Transverse colon (tissue), 4 donors: ENCODE measurements around the gene SLC4A4. TPM values are rescaled to one million over a fixed set of nuclear protein-coding genes. Genes with fewer than 3 reads are reported as not detected.

Experiments used
- DNase-seq: peaks from one replicate; pipeline ENCODE4 v3.0.0-alpha.2; 2019
- H3K27ac ChIP-seq, 4 donors: fragments of 200-600 bp; sonication (generic); 2 replicates each; pipeline ENCODE4 v1.5.1; 2016 to 2018; ENCODE audit warnings: inconsistent platforms in 4 of 4
- H3K27me3 ChIP-seq: fragments of 200-600 bp; sonication (generic); 2 replicates; pipeline ENCODE4 v1.5.1; 2017; ENCODE audit warnings: inconsistent platforms
- H3K36me3 ChIP-seq, 4 donors: fragments of 200-600 bp; sonication (generic); 2 replicates each; pipeline ENCODE4 v1.5.1; 2017 to 2019; ENCODE audit warnings: inconsistent platforms in 4 of 4
- H3K4me1 ChIP-seq, 4 donors: fragments of 200-600 bp; sonication (generic); 2 replicates each; pipeline ENCODE4 v1.5.1; 2017 to 2020; ENCODE audit warnings: inconsistent platforms in 4 of 4
- H3K4me3 ChIP-seq, 4 donors: fragments of 200-600 bp; sonication (generic); 1 replicate in 1 of 4; 2 replicates in 3 of 4; pipeline versions ENCODE4 v1.5.1 to v1.6.1; 2017 to 2019; ENCODE audit warnings: inconsistent platforms in 4 of 4
- H3K9me3 ChIP-seq, 2 donors: fragments of 200-600 bp; sonication (generic); 2 replicates each; pipeline ENCODE4 v1.5.1; 2017 to 2019; ENCODE audit warnings: inconsistent platforms in 2 of 2
- CTCF ChIP-seq, 5 experiments: fragments of 200-600 bp in 3 of 5; fragments of 450-650 bp in 2 of 5; sonication (generic) in 3 of 5; IDR thresholded peaks; 1 replicate in 2 of 5; 2 replicates in 3 of 5; pipeline ENCODE4 v1.5.1; 2016 to 2017; ENCODE audit warnings: antibody characterized with exemption in 5 of 5, inconsistent platforms in 3 of 5, mild to moderate bottlenecking in 2 of 5, moderate library complexity in 1 of 5
- EP300 ChIP-seq: sonication (generic); formaldehyde crosslinking; IDR thresholded peaks from one replicate; pipeline ENCODE4 v1.6.1; 2017; ENCODE audit warnings: antibody characterized with exemption, low read depth
- POLR2A ChIP-seq: fragments of 450-650 bp; IDR thresholded peaks from one replicate; pipeline ENCODE4 v1.6.1; 2016; ENCODE audit warnings: antibody characterized with exemption, mild to moderate bottlenecking, moderate library complexity
- POLR2AphosphoS5 ChIP-seq, 3 donors: sonication (generic); formaldehyde crosslinking; IDR thresholded peaks; one replicate each; pipeline ENCODE4 v1.6.1; 2016; ENCODE audit warnings: antibody characterized with exemption in 3 of 3
- WGBS, 2 donors: methylation state at CpG; one replicate each; pipeline ENCODE4 v1.1.5; 2018; ENCODE audit warnings: low coverage in 1 of 2; 5-methylcytosine and 5-hydroxymethylcytosine counted together
- in situ Hi-C, 4 donors: fragments of 200-750 bp; cut with MboI; loops; one replicate each; pipeline versions ENCODE4 v1.15.0 to v1.15.1; 2017; ENCODE audit warnings: low sequenced_read_pairs in 3 of 4, low pct_ligation_motif_present in 1 of 4, low pct_unique_long_range_greater_than_20kb in 1 of 4
- intact Hi-C: fragments of 100-400 bp; cut with DNase I; formaldehyde crosslinking; loops from one replicate; pipeline ENCODE4 v1.15.1; 2023; ENCODE audit warnings: low total_unique reads
- total RNA-seq, 4 donors: library from RNA; depleted of rRNA; stranded (reverse); fragments of >200 nt; gene quantifications; one replicate each; pipeline ENCODE4 v1.1.0, GENCODE V29; 2016

The SLC4A4 gene
- total RNA-seq, 4 donors from 2014 or later = 91.7 to 182 (median 134) TPM

- 83 to 85% methylated on average over 3 of the region's 3 CpGs for WGBS, 2 donors
- intact Hi-C loops (no loop called here), in situ Hi-C loops (no loop called here)
- H3K27me3 ChIP-seq = no peaks in the 10 kb centered on the region
- no peak for DNase-seq
- no peaks in the 10 kb centered on the region for H3K36me3 ChIP-seq
- no peak overlapping the region for H3K4me3 ChIP-seq
- H3K9me3 ChIP-seq = no peaks in the 10 kb centered on the region
- H3K27ac ChIP-seq = no peak overlapping the region
- TF ChIP-seq POLR2A = no peak
- no peak for TF ChIP-seq CTCF (IDR thresholded peaks at IDR 0.05)
- TF ChIP-seq POLR2AphosphoS5 (IDR thresholded peaks at IDR 0.05) = no peak
- no peak for TF ChIP-seq EP300
- H3K4me1 ChIP-seq = peaks cover 0 to under 1% (median 0%) of the 10 kb centered on the region in 4 donors
Measured at GRCh38 chr4:71382125-71382899, 43.5 kb downstream of the SLC4A4 start.

GRCh38 chr4:71382900-71383560, 44.2 kb downstream of the SLC4A4 start:
- no peak for TF ChIP-seq EP300
- TF ChIP-seq POLR2AphosphoS5 (IDR thresholded peaks at IDR 0.05) = no peak
- TF ChIP-seq CTCF (IDR thresholded peaks at IDR 0.05) = no peak
- no peak for TF ChIP-seq POLR2A
- no peaks in the 10 kb centered on the region for H3K4me1 ChIP-seq
- H3K27ac ChIP-seq = no peak overlapping the region
- no peaks in the 10 kb centered on the region for H3K9me3 ChIP-seq
- H3K27me3 ChIP-seq = no peaks in the 10 kb centered on the region
- no peaks in the 10 kb centered on the region for H3K36me3 ChIP-seq
- intact Hi-C loops = no loop called here
- in situ Hi-C loops = no loop called here
- DNase-seq = no peak
- 71 to 80% methylated on average over 3 of the region's 3 CpGs for WGBS, 2 donors
- no peak overlapping the region for H3K4me3 ChIP-seq

- in situ Hi-C loops = no loop called here
- 86 to 96% methylated on average over 1 of the region's 1 CpG for WGBS, 2 donors
Measured at GRCh38 chr4:71383984-71384383, 45.2 kb downstream of the SLC4A4 start.

More at GRCh38 chr4:71383984-71384383, 45.2 kb downstream of the SLC4A4 start:
- no peak overlapping the region for H3K27ac ChIP-seq
- H3K27me3 ChIP-seq = no peaks in the 10 kb centered on the region
- intact Hi-C loops = no loop called here
- no peak overlapping the region for H3K4me3 ChIP-seq
- TF ChIP-seq POLR2AphosphoS5 (IDR thresholded peaks at IDR 0.05) (no peak), POLR2A (no peak), CTCF (IDR thresholded peaks at IDR 0.05) (no peak)
- no peaks in the 10 kb centered on the region for H3K9me3 ChIP-seq
- no peak for DNase-seq
- no peaks in the 10 kb centered on the region for H3K36me3 ChIP-seq
- H3K4me1 ChIP-seq = peaks cover 0 to 1% (median 0%) of the 10 kb centered on the region in 4 donors
